ENCODE data around the gene DOK6. TPM values are rescaled to one million over a fixed set of nuclear protein-coding genes. Genes with fewer than 3 reads are reported as not detected.
"Not testable (repeated sequence)": the region's sequence is repeated elsewhere in the genome, so short reads cannot be mapped to it uniquely, and the experiment has no call there.

Gene DOK6
- total RNA-seq, 1 experiment from 2014 or later = not detected

- Histone ChIP-seq H3K79me2 (ENCODE audit: low read length) (no peaks in the 10 kb centered on the region), H3K27ac (ENCODE audit: low read length) (no peak overlapping the region), H3K4me1 (ENCODE audit: low read length) (no peaks in the 10 kb centered on the region), H3K9me2 (replicated peaks; ENCODE audit: insufficient read depth, low read length) (no peaks in the 10 kb centered on the region), H3K9ac (ENCODE audit: low read length) (no peak overlapping the region), H3K4me3 (ENCODE audit: low read length) (no peak overlapping the region), H3K9me3 (ENCODE audit: low read length) (no peaks in the 10 kb centered on the region), H2AFZ (ENCODE audit: low read length) (no peak overlapping the region), H4K20me1 (ENCODE audit: insufficient read depth, low read depth, low read length) (no peaks in the 10 kb centered on the region), H3K27me3 (ENCODE audit: low read length) (no peaks in the 10 kb centered on the region), H3K36me3 (ENCODE audit: insufficient read depth, low read length) (no peaks in the 10 kb centered on the region), H3K4me2 (ENCODE audit: low read depth, low read length, poor library complexity, severe bottlenecking) (no peak overlapping the region)
- no peak for DNase-seq
Observed at GRCh38 chr18:69655816-69656215, 255.1 kb downstream of the DOK6 start.

- Histone ChIP-seq H3K9me2 (replicated peaks; ENCODE audit: insufficient read depth, low read length) (no peaks in the 10 kb centered on the region), H3K4me2 (ENCODE audit: low read depth, low read length, poor library complexity, severe bottlenecking) (no peak overlapping the region), H3K9ac (ENCODE audit: low read length) (no peak overlapping the region), H3K9me3 (ENCODE audit: low read length) (no peaks in the 10 kb centered on the region), H2AFZ (ENCODE audit: low read length) (no peak overlapping the region), H3K27ac (ENCODE audit: low read length) (no peak overlapping the region), H3K36me3 (ENCODE audit: insufficient read depth, low read length) (no peaks in the 10 kb centered on the region), H3K4me1 (ENCODE audit: low read length) (no peaks in the 10 kb centered on the region), H3K4me3 (ENCODE audit: low read length) (no peak overlapping the region), H3K79me2 (ENCODE audit: low read length) (no peaks in the 10 kb centered on the region), H3K27me3 (ENCODE audit: low read length) (no peaks in the 10 kb centered on the region), H4K20me1 (ENCODE audit: insufficient read depth, low read depth, low read length) (no peaks in the 10 kb centered on the region)
- DNase-seq = no peak
Observed at GRCh38 chr18:69658103-69658502, 257.4 kb downstream of the DOK6 start.

GRCh38 chr18:69658685-69659084 lies 258.0 kb downstream of the DOK6 start:
- Histone ChIP-seq H3K9ac (ENCODE audit: low read length) (no peak overlapping the region), H2AFZ (ENCODE audit: low read length) (no peak overlapping the region), H3K79me2 (ENCODE audit: low read length) (no peaks in the 10 kb centered on the region), H3K9me2 (replicated peaks; ENCODE audit: insufficient read depth, low read length) (no peaks in the 10 kb centered on the region), H4K20me1 (ENCODE audit: insufficient read depth, low read depth, low read length) (no peaks in the 10 kb centered on the region), H3K9me3 (ENCODE audit: low read length) (no peaks in the 10 kb centered on the region), H3K4me2 (ENCODE audit: low read depth, low read length, poor library complexity, severe bottlenecking) (no peak overlapping the region), H3K27ac (ENCODE audit: low read length) (no peak overlapping the region), H3K4me1 (ENCODE audit: low read length) (no peaks in the 10 kb centered on the region), H3K36me3 (ENCODE audit: insufficient read depth, low read length) (no peaks in the 10 kb centered on the region), H3K4me3 (ENCODE audit: low read length) (no peak overlapping the region), H3K27me3 (ENCODE audit: low read length) (no peaks in the 10 kb centered on the region)
- no peak for DNase-seq

GRCh38 chr18:69659142-69659651 lies 258.5 kb downstream of the DOK6 start:
- Histone ChIP-seq H3K4me3 (ENCODE audit: low read length) (no peak overlapping the region), H3K4me1 (ENCODE audit: low read length) (no peaks in the 10 kb centered on the region), H3K4me2 (ENCODE audit: low read depth, low read length, poor library complexity, severe bottlenecking) (no peak overlapping the region), H3K9me2 (replicated peaks; ENCODE audit: insufficient read depth, low read length) (no peaks in the 10 kb centered on the region), H3K27ac (ENCODE audit: low read length) (no peak overlapping the region), H3K36me3 (ENCODE audit: insufficient read depth, low read length) (no peaks in the 10 kb centered on the region), H3K79me2 (ENCODE audit: low read length) (no peaks in the 10 kb centered on the region), H3K9me3 (ENCODE audit: low read length) (no peaks in the 10 kb centered on the region), H3K27me3 (ENCODE audit: low read length) (no peaks in the 10 kb centered on the region), H4K20me1 (ENCODE audit: insufficient read depth, low read depth, low read length) (no peaks in the 10 kb centered on the region), H3K9ac (ENCODE audit: low read length) (no peak overlapping the region), H2AFZ (ENCODE audit: low read length) (no peak overlapping the region)
- no peak for DNase-seq

- not testable (repeated sequence) for H3K9me2 ChIP-seq (replicated peaks; ENCODE audit: insufficient read depth, low read length); H3K27ac ChIP-seq (ENCODE audit: low read length); H2AFZ ChIP-seq (ENCODE audit: low read length); H3K4me1 ChIP-seq (ENCODE audit: low read length); H3K9me3 ChIP-seq (ENCODE audit: low read length); H4K20me1 ChIP-seq (ENCODE audit: insufficient read depth, low read depth, low read length); H3K9ac ChIP-seq (ENCODE audit: low read length); H3K27me3 ChIP-seq (ENCODE audit: low read length); H3K79me2 ChIP-seq (ENCODE audit: low read length); H3K4me3 ChIP-seq (ENCODE audit: low read length); H3K4me2 ChIP-seq (ENCODE audit: low read depth, low read length, poor library complexity, severe bottlenecking); DNase-seq; H3K36me3 ChIP-seq (ENCODE audit: insufficient read depth, low read length)
Observed at GRCh38 chr18:69662090-69662489, 261.4 kb downstream of the DOK6 start.

- Histone ChIP-seq H3K79me2 (ENCODE audit: low read length) (no peaks in the 10 kb centered on the region), H3K4me1 (ENCODE audit: low read length) (no peaks in the 10 kb centered on the region), H3K27ac (ENCODE audit: low read length) (no peak overlapping the region), H3K4me3 (ENCODE audit: low read length) (no peak overlapping the region), H3K9me3 (ENCODE audit: low read length) (no peaks in the 10 kb centered on the region), H2AFZ (ENCODE audit: low read length) (no peak overlapping the region), H3K9me2 (replicated peaks; ENCODE audit: insufficient read depth, low read length) (no peaks in the 10 kb centered on the region), H3K36me3 (ENCODE audit: insufficient read depth, low read length) (no peaks in the 10 kb centered on the region), H3K4me2 (ENCODE audit: low read depth, low read length, poor library complexity, severe bottlenecking) (no peak overlapping the region), H3K27me3 (ENCODE audit: low read length) (no peaks in the 10 kb centered on the region), H4K20me1 (ENCODE audit: insufficient read depth, low read depth, low read length) (no peaks in the 10 kb centered on the region), H3K9ac (ENCODE audit: low read length) (no peak overlapping the region)
- DNase-seq = no peak
Observed at GRCh38 chr18:69664399-69664798, 263.7 kb downstream of the DOK6 start.

- no peaks in the 10 kb centered on the region for H4K20me1 ChIP-seq (ENCODE audit: insufficient read depth, low read depth, low read length)
- H3K4me3 ChIP-seq (ENCODE audit: low read length) = no peak overlapping the region
- no peaks in the 10 kb centered on the region for H3K4me1 ChIP-seq (ENCODE audit: low read length)
- H3K27ac ChIP-seq (ENCODE audit: low read length) = no peak overlapping the region
- H3K9me2 ChIP-seq (replicated peaks; ENCODE audit: insufficient read depth, low read length) = no peaks in the 10 kb centered on the region
- H3K36me3 ChIP-seq (ENCODE audit: insufficient read depth, low read length) = no peaks in the 10 kb centered on the region
- DNase-seq = no peak
- no peak overlapping the region for H2AFZ ChIP-seq (ENCODE audit: low read length)
- no peaks in the 10 kb centered on the region for H3K79me2 ChIP-seq (ENCODE audit: low read length)
- no peak overlapping the region for H3K9ac ChIP-seq (ENCODE audit: low read length)
- no peaks in the 10 kb centered on the region for H3K9me3 ChIP-seq (ENCODE audit: low read length)
- no peak overlapping the region for H3K4me2 ChIP-seq (ENCODE audit: low read depth, low read length, poor library complexity, severe bottlenecking)
- no peaks in the 10 kb centered on the region for H3K27me3 ChIP-seq (ENCODE audit: low read length)
Observed at GRCh38 chr18:69674292-69674877, 273.7 kb downstream of the DOK6 start.

- Histone ChIP-seq H3K9me2 (replicated peaks; ENCODE audit: insufficient read depth, low read length) (no peaks in the 10 kb centered on the region), H3K9ac (ENCODE audit: low read length) (no peak overlapping the region), H3K27ac (ENCODE audit: low read length) (no peak overlapping the region), H3K4me1 (ENCODE audit: low read length) (no peaks in the 10 kb centered on the region), H3K4me2 (ENCODE audit: low read depth, low read length, poor library complexity, severe bottlenecking) (no peak overlapping the region), H2AFZ (ENCODE audit: low read length) (no peak overlapping the region), H3K9me3 (ENCODE audit: low read length) (no peaks in the 10 kb centered on the region), H3K79me2 (ENCODE audit: low read length) (no peaks in the 10 kb centered on the region), H3K27me3 (ENCODE audit: low read length) (no peaks in the 10 kb centered on the region), H3K4me3 (ENCODE audit: low read length) (no peak overlapping the region), H4K20me1 (ENCODE audit: insufficient read depth, low read depth, low read length) (no peaks in the 10 kb centered on the region), H3K36me3 (ENCODE audit: insufficient read depth, low read length) (no peaks in the 10 kb centered on the region)
- no peak for DNase-seq
Observed at GRCh38 chr18:69674966-69675365, 274.3 kb downstream of the DOK6 start.
